ENCODE data around the gene HES7.

HES7 gene

DNA sequence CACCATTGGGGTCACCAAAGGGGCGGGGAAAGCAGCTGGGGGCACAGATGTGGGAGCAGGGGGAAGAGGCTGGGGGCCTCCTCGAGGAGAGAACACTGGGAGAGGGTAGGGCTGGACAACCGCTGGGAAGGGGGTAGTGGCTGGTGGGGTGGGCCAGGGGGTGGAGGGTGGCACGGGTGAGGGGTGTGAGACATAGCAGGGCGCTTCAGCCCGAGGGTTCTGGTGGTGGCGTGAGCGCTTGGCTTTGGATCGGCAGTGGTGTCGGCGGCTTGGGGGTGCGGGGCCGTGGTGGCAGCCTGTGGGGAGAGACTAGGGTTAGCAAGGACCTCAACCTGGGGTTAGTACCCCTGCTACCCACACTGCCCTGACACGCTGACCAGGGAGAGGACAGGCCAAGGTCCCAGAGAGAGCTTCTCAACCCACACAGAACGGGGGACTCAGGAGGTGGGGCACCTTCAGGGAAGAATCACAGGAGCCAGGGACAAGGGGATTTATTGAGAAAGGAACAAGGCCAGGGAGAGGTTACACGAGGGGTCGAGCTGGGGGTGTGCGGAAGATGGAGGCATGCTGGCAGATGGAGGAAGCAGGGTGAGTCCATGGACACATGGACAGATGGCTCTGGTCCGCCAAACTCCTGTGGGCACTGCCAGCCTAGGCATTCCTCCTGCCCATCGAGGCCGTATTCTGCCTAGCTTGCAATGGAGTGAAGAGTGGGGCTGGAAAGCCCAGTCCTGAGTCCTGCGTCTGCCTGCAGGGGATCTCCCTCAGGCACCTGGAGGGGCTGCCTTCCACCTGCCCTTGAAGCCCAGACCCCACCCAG is 19.9 kb upstream of the HES7 start:
- no peak for DNase-seq (ENCODE audit: low read depth in 2 of 2, low spot score in 1 of 2)

DNA sequence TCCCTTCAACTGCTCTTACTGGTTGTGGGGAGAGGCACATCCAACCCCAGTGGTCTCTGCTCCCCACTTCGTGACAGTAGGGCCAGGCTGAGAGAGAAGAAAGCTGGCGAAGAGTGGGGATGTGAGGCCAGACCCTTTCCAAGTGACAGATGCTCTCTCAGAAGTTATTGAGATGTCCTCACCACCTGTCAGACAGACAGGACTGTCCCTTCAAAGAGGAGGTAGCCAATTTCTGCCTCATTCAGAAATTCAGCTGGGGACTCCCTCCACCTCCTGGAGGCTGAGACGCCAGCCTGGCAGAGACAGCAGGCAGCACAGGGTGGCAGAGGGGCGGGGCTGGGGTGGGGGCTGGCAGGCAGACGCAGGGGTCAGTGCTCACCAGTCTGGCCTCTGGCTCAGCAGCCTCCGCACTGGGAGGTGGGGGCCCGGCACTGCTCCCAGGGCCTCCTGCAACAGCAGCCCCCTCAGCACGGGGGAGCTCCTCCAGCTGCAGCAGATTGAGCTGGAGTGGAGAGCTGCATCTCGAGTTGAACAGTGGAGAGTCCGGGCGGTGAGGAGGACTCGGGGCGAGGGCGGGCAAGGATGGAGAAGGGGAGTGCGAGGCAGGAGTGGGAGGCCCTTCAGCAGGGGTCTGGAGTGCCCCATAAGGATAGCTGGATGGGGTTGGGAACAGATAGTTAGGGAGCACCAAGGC is 19.1 kb upstream of the HES7 start:
- DNase-seq (ENCODE audit: low read depth in 2 of 2, low spot score in 1 of 2), result no peak

DNA sequence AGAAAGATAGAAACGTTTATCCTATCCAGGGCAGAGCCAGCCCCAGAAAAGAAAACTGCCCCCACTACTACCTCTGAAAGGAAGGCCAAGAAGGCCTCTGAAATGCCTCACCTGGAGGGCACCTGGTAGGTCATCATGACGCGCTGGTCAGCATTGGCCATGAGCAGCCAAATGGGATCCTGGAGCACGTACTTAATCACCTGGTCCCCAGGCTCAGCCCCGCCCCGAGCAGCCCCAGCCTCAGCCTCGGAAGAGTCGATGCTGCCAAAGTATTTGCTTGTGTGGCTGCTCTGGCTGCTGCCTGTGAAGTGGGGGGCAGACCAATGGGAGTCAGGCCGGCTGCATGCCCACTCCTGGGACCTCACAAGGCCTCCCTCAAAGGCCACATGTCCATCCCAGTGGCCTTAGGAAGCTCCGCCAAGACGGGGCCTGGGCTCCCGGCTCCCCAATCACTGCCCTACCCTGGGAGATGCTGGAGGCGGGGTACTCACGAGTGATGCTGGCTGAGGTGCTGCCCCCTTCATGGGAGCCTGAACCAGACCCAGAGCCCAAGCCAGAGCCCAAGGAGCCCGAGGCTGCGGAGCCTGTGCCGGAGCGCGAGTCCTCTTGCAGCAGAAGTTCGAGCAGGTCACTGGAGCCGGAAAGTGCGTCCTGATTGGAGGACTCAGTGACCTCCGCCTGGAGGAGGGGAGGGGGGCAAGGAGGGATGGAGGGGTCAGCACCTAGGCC is 18.4 kb upstream of the HES7 start:
- DNase-seq (ENCODE audit: low read depth in 2 of 2, low spot score in 1 of 2), result no peak

DNA sequence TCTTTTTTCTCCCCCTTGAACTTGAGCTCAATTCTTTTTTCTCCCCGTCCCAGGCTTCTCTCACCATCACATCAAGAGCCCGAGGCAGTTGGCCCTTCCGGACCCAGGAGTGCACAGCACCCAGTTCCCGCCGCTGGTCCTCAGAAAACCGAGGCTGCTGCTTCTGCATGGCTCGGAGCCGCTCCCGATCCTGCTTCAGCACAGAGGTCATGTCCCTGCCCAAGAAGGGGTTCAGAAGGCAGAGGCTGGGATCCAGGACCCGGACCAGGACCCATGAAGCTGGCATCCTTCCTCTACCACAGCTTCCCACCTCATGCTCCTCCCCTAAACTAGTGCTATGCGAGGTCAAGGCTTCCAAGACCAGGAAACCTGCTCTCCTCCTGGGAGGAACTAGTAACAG is 17.8 kb upstream of the HES7 start:
- no peak for DNase-seq (ENCODE audit: low read depth in 2 of 2, low spot score in 1 of 2)

DNA sequence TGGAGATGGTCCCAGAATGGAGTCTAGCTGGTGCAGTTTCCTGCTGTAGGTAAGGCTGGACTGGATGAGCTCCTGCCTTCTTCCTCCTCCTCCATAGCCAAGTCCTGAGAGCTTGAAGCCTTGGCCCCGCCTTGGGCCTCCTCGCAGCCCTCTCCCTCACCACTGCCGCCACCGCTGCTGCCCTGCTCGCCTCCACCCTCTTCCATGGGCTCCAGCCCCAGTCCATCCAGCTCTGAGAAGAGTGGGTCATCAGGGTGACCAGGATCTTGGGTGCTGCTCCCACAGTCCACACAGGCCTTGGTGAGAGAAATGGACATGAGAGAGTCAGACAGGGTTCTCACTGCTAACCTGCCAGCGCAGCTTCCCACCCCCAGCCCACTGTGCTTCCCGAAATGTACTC is 17.1 kb upstream of the HES7 start:
- DNase-seq (ENCODE audit: low read depth in 2 of 2, low spot score in 1 of 2), result no peak

DNA sequence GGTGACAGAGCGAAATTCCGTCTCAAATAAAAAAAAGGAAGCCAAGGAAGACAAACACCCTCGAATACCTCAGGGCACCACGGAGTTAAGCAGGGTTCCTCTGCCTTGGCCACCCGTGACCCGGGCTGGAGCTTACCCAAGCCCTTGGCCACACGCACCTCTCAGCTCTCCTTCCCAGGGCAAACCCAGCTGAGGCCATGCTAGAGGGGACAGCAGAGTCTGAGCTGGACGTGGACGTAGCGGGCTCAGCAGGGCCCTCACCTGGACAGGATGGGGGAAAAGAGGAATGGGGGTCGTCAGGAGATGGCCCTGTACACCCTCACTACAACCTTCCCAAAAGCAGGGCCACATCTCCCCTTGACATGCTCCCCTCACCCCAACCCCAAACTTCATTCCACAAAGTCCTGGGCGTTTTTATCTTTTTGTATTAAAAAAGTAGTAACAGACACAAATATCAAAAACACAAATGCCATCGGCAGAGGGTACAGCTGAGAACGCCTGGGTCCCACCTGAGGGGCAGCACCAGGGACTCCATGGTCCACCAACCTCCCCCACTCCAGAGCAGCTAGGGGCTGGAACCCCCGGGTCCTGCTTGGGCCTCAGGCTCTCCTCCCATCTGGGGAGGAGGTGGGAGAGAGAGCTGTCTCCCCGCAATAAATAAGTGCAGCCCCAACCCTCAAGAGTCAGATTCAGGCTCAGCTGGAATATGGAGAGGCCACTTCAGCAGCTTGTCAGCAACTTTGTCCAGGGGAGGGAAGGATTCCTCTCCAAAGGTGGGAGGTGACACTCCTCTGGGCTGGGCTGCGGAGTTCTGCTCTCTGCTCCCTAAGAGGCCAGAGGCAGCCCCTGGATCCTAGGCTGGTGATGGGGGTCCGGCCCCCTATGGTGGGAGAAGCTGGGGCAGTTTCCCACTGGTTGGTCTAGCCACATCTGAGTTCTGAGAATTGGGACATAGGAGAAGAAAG is 16.4 kb upstream of the HES7 start:
- DNase-seq (ENCODE audit: low read depth in 2 of 2, low spot score in 1 of 2), result no peak

DNA sequence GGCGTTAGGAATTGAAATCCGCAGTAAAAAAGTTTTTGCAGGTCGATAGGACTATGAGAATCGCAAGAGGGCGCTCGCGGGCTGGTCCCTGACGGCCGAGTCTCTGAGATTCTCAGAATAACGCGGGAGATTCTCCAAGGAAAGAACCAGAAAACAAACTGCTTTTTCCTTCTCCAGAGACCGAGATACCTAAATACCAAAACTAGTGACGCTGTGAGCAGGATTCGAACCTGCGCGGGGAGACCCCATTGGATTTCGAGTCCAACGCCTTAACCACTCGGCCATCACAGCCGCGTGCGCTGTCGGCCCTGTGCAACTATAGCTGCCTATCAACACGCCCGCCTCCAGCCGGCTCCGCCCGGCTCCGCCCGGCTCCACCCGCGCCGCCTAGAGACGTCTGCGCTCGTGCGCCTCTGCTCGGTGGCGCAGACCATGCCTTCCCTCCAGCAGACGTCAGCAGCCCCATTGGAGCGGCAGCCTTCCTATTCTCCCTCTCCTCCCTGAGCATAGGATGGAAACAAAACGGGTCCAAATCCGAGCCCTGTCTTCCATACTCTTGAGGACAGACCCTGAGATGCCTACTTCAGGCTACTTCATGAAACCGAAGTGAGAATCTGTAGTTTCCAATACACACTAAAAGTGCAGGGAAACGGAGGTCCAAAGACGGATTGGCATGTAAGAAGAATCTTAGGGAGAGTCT is 14.9 kb upstream of the HES7 start:
- DNase-seq (ENCODE audit: low read depth in 2 of 2, low spot score in 1 of 2), result peak; percentile 90 to 94

DNA sequence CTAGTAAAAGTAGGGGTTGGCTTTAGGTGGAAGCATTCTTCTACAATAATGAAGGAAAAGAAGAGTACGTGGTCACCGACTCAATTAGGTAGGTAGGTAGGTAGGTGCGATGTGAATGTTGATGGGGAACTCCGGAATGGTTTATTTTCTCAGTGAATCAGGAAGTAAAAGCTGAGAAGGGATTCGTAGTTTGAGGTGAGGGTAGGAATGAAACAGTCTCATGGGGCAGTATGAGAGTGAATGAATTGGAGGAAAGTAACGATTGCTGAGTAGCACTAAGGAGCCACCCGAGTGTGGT is 14.4 kb upstream of the HES7 start:
- no peak for DNase-seq (ENCODE audit: low read depth in 2 of 2, low spot score in 1 of 2)

DNA sequence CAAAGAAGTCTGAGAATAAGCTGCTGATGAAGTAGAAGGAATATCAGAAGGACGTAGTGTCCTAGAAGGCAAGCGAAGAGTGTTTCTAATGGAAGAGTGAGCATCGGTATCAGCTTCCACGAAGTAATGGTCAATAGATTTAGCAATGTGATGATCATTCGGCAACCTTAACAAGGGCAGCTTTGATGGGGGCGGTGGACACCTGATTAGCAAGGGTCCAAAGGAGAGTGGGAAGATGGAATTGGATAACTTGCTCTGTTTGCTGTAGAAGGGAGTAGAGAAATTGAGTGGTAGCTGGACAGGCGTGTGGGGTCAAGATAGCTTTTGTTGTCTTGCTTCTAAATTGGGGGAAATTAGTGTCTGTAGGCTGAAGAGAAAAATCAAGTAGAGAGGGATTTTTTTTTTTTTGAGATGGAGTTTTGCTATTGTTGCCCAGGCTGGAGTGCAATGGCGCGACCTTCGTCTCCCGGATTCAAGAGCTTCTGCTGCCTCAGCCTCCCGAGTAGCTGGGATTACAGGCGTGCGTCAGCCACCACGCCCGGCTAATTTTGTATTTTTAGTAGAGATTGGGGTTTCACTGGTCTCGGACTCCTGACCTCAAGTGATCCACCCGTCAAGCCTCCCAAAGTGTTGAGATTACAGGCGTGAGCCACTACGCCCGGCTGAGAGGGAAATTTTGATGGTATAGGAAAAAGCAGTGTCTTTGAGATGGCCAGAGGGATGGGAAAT is 13.9 kb upstream of the HES7 start:
- DNase-seq (ENCODE audit: low read depth in 2 of 2, low spot score in 1 of 2), result no peak

DNA sequence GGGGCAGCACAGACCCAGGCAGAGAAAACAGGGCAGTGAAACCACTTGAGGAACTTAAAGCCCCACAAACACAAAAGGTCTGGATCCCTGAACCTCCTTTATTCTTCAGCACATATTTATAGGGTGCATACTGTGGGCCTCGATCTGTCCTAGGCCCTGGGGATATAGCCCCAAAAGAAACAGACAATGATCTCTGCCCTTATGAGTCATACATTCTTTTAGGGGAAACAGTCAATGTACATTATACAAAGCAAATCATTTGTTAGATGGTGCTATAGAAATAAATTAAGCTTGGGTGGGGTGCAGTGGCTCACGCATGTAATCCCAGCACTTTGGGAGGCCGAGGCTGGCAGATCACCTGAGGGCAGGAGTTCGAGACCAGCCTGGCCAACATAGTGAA is 10.0 kb upstream of the HES7 start:
- DNase-seq (ENCODE audit: low read depth in 2 of 2, low spot score in 1 of 2), result no peak

DNA sequence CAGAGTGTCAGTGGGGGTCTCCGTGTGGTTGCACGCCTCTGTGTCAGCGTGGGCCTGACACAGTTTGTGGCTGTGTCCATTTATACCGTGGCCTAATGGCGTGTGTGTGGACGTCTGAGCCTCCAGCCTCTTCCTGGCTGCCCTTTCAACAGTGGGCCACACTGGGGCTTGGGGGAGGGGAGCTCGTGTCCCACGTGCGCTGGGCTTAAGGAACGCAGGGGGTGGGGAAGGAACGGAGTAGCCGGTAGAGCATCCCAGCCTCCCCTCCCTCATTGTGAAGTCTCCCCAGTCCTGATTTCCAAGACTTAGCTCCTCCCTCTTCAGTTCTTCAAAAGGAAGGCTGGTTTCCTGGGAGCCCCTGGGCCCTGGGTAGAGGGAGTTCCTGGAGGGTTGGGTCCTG is 9.5 kb upstream of the HES7 start:
- no peak for DNase-seq (ENCODE audit: low read depth in 2 of 2, low spot score in 1 of 2)

DNA sequence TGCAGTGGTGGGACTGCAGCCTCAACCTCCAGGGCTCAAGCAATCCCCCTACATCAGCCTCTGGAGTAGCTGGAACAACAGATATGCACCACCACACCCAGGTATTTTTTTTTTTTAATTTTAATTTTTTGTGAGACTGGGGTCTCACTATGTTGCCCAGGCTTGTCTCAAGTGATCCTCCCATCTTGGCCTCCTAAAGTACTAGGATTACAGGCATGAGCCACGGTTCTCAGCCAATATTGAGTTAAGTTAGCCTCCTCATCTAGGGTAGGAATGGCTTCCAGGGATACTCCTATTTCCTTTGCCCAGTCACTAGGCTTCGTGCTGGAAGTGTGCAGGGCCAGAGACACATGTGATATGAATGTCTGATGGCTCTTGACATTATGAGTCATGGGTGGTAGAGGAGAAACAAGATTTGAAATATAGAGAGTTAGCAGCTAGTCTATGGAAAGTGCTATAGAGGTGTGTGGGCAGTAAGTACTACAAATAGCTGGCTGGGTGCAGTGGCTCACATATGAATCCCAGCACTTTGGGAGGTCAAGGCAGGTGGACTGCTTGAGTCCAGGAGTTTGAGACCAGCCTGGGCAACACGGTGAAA is 8.0 kb upstream of the HES7 start:
- DNase-seq (ENCODE audit: low read depth in 2 of 2, low spot score in 1 of 2), result no peak

DNA sequence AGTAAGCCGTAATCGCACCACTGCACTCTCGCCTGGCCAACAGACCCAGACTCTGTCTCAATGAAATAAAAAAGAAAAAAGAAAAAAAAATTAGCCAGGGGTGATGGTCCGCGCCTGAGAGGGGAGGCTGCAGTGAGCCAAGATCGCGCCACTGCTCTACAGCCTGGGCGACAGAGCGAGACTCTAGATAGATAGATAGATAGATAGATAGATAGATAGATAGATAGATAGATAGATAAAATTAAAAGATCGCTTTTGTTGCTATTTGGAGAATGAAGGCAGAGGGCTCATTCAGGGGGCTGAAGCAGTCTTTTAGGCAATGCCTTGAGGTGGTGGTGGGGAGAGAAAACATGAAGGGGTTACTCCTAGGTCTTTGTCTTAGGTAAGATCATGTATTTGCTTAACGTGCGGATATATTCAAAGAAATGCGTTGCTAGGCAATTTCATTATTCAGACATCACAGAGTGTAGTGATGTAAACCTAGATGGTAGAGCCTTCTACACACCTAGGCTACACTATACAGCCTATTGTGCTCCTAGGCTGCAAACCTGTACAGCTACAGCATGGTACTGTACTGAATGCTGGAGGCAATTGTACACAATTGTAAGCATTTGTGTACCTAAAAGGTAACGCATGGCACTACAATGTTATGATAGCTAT is 4.3 kb upstream of the HES7 start:
- DNase-seq (ENCODE audit: low read depth in 2 of 2, low spot score in 1 of 2), result no peak

DNA sequence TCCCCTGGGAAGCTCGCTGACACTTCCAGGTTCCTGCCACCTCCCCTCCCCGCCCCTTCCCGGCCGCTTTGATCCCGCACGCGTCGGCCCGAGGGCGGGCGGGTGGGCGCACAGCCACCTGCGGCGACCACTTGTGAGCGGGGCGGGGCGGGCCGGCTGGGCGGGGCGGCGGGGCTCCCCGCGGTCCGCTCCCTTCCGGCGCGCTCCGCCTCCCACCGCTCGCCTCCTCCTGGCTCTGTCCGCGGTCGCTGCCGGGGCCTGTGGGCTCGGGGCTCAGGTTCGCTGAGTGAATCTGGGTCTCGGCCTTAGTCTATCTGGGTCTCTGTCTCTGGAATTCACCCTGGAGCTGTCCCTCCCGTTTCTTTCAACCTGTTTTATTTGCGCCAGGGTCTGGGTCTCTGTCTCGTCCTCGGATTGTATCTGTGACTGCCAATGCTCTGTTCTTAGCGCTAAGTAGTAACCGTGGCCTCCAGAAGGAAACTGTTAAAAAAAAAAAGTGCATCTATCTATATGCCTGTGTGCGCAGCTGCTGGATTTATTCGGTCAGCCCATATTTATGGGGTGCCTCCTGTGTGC is 2.7 kb upstream of the HES7 start:
- no peak for DNase-seq (ENCODE audit: low read depth in 2 of 2, low spot score in 1 of 2)

DNA sequence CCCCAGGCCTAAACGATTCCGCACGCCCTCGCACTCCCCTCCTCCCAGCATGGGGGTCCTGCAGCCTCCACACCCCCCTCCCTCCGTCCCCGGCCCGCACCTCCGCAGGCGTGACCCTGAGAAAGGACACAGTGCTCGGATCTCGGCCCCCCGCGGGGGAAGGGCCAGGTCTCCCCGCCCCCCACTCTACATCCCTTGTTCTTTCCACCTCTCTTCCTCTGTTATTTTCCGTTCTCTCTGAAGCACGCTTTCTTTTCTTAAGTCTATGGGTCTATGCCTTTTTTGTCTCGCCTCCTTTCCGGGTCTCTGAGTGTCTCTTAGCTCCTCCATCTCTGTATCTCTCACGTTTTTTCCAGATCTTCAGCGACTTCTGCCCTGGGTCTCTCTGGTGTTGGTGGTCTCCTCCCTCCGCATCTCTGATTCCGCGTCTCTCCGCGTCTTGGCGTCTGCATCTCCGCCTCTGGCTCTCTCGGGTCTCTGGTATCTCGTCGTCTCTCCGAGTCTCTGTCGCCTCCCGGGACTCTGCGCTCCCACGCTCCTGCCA is 2.1 kb upstream of the HES7 start:
- no peak for DNase-seq (ENCODE audit: low read depth in 2 of 2, low spot score in 1 of 2)

DNA sequence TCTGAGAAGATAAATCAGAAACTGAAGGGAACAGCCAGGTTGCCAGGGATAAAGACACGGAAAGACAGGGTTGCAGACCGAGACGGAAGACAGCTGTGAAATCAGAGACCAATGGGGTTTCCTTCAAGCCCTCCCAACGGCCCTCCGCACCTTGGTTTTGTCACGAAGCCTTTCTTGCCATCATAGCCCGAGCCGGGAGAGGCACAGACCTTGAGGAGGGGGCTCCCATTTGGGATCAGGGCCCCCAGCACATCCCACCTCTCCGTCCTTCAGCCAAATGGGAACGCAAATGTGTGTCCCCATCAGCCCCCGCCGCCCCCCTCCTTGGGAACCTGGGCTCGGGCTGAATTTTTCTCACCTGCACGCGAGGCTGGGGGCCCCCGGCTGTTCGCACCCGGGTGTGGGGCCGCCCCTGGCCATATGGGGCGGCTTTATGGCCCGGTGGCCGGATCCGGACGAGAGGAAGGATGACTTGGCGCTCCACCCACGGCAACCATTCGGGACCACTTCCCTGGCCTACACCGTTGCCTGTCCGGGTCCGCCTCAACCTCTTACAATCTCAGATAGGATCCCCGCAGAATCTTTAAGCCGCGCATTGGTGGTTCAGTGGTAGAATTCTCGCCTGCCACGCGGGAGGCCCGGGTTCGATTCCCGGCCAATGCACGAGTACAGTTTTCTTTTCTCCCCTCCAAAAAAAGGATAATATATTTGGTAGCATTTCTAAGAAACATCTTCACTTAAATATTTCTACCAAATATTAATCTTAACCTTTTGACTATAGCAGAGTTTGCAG is 1.4 kb upstream of the HES7 start:
- peak; percentile 76 to 84 for DNase-seq (ENCODE audit: low read depth in 2 of 2, low spot score in 1 of 2)

DNA sequence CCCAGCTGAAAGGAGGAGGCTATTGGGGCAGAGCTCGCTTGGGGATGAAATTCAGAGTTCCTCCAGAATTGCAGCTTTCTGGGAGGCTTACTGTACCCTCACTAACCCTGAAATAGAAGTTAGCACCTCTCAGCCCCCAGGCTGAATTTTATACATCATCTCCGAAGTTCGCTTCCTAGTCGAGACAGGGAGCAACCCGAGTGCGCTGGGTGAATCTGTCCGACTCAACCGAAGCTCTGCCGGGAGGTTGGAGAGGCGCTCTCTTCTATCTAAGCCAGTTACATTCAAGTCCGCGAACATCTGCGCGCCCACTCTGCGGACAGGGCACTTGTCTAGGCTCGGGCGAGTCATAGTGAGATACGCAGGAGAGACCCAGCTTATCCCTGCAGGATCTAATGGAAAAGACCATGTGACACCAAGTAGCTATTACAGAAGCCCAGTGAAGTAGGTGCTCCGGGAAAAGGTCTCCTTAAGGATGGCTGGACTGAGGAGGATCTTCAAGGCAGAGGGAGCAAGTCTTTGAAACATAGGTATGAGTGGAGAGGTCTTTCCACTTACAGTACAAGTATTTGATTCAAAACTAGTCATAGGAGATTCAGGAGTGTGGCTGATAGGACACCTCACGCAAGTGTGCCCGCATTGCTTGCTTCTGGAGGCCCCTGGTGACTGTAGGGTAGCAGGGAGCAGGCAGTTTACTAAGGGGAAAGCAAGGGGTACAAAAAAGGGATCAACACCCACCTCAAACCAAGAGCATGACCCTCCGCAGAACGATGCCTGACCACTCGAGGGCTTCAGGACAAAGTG is 646 bp upstream of the HES7 start:
- no peak for DNase-seq (ENCODE audit: low read depth in 2 of 2, low spot score in 1 of 2)
